ENCODE measurements around the gene ALX4.

Gene ALX4

GRCh38 chr11:44315947-44316658 lies 6.2 kb upstream of the ALX4 start:
- peak; percentile 50 for DNase-seq (ENCODE audit: low read depth)

GRCh38 chr11:44314733-44315132 lies 4.8 kb upstream of the ALX4 start:
- DNase-seq (ENCODE audit: low read depth) = no peak

GRCh38 chr11:44313761-44314489 lies 4.0 kb upstream of the ALX4 start:
- DNase-seq (ENCODE audit: low read depth) = no peak

GRCh38 chr11:44312876-44313275 lies 2.9 kb upstream of the ALX4 start:
- DNase-seq (ENCODE audit: low read depth) = no peak

- DNase-seq (ENCODE audit: low read depth) = no peak
These were observed 1.7 kb upstream of the ALX4 start for GRCh38 chr11:44311339-44312261.

- DNase-seq (ENCODE audit: low read depth) = no peak
These were observed 729 bp upstream of the ALX4 start for GRCh38 chr11:44310463-44311272.

- no peak for DNase-seq (ENCODE audit: low read depth)
These were observed 195 bp upstream of the ALX4 start for GRCh38 chr11:44310206-44310462.

- DNase-seq (ENCODE audit: low read depth) = peak; percentile 31
These were observed 939 bp downstream of the ALX4 start for GRCh38 chr11:44308923-44309477.

GRCh38 chr11:44308256-44308922 lies 1.6 kb downstream of the ALX4 start:
- no peak for DNase-seq (ENCODE audit: low read depth)

- no peak for DNase-seq (ENCODE audit: low read depth)
These were observed 2.4 kb downstream of the ALX4 start for GRCh38 chr11:44307340-44308099.

- DNase-seq (ENCODE audit: low read depth) = no peak
These were observed 3.1 kb downstream of the ALX4 start for GRCh38 chr11:44306918-44307244.

GRCh38 chr11:44306052-44306917 lies 3.7 kb downstream of the ALX4 start:
- no peak for DNase-seq (ENCODE audit: low read depth)

GRCh38 chr11:44305470-44306051 lies 4.4 kb downstream of the ALX4 start:
- DNase-seq (ENCODE audit: low read depth) = peak; percentile 28

GRCh38 chr11:44305026-44305469 lies 4.9 kb downstream of the ALX4 start:
- DNase-seq (ENCODE audit: low read depth) = no peak

GRCh38 chr11:44304091-44305025 lies 5.6 kb downstream of the ALX4 start:
- DNase-seq (ENCODE audit: low read depth) = no peak

- no peak for DNase-seq (ENCODE audit: low read depth)
These were observed 6.5 kb downstream of the ALX4 start for GRCh38 chr11:44303401-44303938.

- peak; percentile 85 for DNase-seq (ENCODE audit: low read depth)
These were observed 8.2 kb downstream of the ALX4 start for GRCh38 chr11:44301564-44302271.
